K562 (cell line): ENCODE measurements around the gene KHSRP. TPM values are rescaled to one million over a fixed set of nuclear protein-coding genes. Genes with fewer than 3 reads are reported as not detected.

Experiments
- ATAC-seq: fragments of 200-7000 bp; cut with Tn5 transposase; 3 replicates; pipeline ENCODE4 v1.9.1; 2020; ENCODE audit warnings: moderate library complexity
- BruUV-seq: library from RNA; stranded (reverse); fragments of 400-500 nt; replicated peaks from 2 replicates; lab custom pipeline; 2021; lab: Mats Ljungman, UMichigan
- CTCF ChIA-PET: fragments of 300-600 bp; formaldehyde crosslinking; extraction: SDS; loops from one replicate; lab custom pipeline; 2021; ENCODE audit warnings: low intra/inter-chr PET ratio; lab: Yijun Ruan, JAX
- POLR2A ChIA-PET: fragments of 300-600, 350-650 bp; sonication (Branson Sonifier 250); formaldehyde crosslinking; extraction: SDS; loops from one replicate; lab custom pipeline; 2021; ENCODE audit warnings: antibody characterized with exemption, inconsistent platforms; lab: Yijun Ruan, JAX
- DNase-seq, 4 experiments: peaks; one replicate each; pipeline versions ENCODE4 v3.0.0 to v3.0.0-alpha.2; 2011 to 2018; ENCODE audit warnings: low spot score in 3 of 4, mixed read lengths in 3 of 4; ENCODE audit errors: extremely low read depth in 1 of 4
- FAIRE-seq: peaks from 2 replicates; lab custom pipeline; 2011; peaks lifted over from hg19 to GRCh38; lab: Jason Lieb, UNC
- H2AFZ ChIP-seq: 2 replicates; pipeline ENCODE4 v1.6.0; 2011; ENCODE audit warnings: low read depth, low read length, control low read depth, inconsistent platforms
- H3K27ac ChIP-seq: fragments of 200-600 bp; 3 replicates; pipeline ENCODE4 v1.8.0; 2011; ENCODE audit warnings: low read depth, mild to moderate bottlenecking, control low read depth, inconsistent platforms, low read length, moderate library complexity, mixed read lengths; ENCODE audit errors: extremely low read depth
- H3K27me3 ChIP-seq, 2 experiments: fragments of 300-600 bp in 1 of 2; 2 replicates in 1 of 2; 3 replicates in 1 of 2; pipeline versions ENCODE4 v1.6.0 to v1.8.0; 2011; ENCODE audit warnings: inconsistent platforms in 2 of 2, low read length in 2 of 2, mild to moderate bottlenecking in 1 of 2, mixed read lengths in 1 of 2, moderate library complexity in 1 of 2; ENCODE audit not compliant: control insufficient read depth in 2 of 2, insufficient read depth in 2 of 2
- H3K36me3 ChIP-seq: fragments of 300-600 bp; 3 replicates; pipeline ENCODE4 v1.8.0; 2011; ENCODE audit warnings: mild to moderate bottlenecking, low read length, inconsistent platforms; ENCODE audit not compliant: control insufficient read depth, insufficient read depth
- H3K4me1 ChIP-seq, 2 experiments: fragments of 200-600 bp in 1 of 2; replicated peaks in 1 of 2; 2 replicates in 1 of 2; 3 replicates in 1 of 2; pipeline versions ENCODE4 v1.5.1 to v1.8.0; 2011; ENCODE audit warnings: inconsistent platforms in 2 of 2, low read length in 2 of 2, mild to moderate bottlenecking in 1 of 2, mixed read lengths in 1 of 2, moderate library complexity in 1 of 2; ENCODE audit not compliant: control insufficient read depth in 2 of 2, insufficient read depth in 2 of 2
- H3K4me2 ChIP-seq: 2 replicates; pipeline ENCODE4 v1.6.1; 2011; ENCODE audit warnings: low read length, control low read depth, inconsistent platforms, mixed read lengths; ENCODE audit not compliant: insufficient read depth
- H3K4me3 ChIP-seq: fragments of 200-600 bp; sonication (generic), shearing (Covaris generic); 2 replicates; pipeline ENCODE4 v1.5.1; 2016; ENCODE audit warnings: control low read depth, inconsistent platforms
- H3K79me2 ChIP-seq: fragments of 200-600 bp; 3 replicates; pipeline ENCODE4 v1.8.0; 2011; ENCODE audit warnings: low read length, inconsistent platforms; ENCODE audit not compliant: control insufficient read depth, insufficient read depth
- H3K9ac ChIP-seq, 2 experiments: 2 replicates each; pipeline versions ENCODE4 v1.6.0 to v1.6.1; 2011; ENCODE audit warnings: low read depth in 2 of 2, low read length in 2 of 2, control low read depth in 1 of 2, inconsistent platforms in 1 of 2, mild to moderate bottlenecking in 1 of 2, mixed read lengths in 1 of 2; ENCODE audit not compliant: insufficient read depth in 1 of 2
- H3K9me1 ChIP-seq: one replicate; pipeline ENCODE4 v1.6.0; 2011; ENCODE audit warnings: inconsistent platforms, mild to moderate bottlenecking, low read length, moderate library complexity; ENCODE audit not compliant: control insufficient read depth, insufficient read depth
- H3K9me3 ChIP-seq: replicated peaks from 2 replicates; pipeline ENCODE4 v1.5.1; 2011; ENCODE audit warnings: low read depth, low read length, inconsistent platforms; ENCODE audit not compliant: control insufficient read depth, insufficient read depth
- H4K20me1 ChIP-seq: replicated peaks from 2 replicates; pipeline ENCODE4 v1.6.1; 2011; ENCODE audit warnings: low read length, inconsistent platforms, mixed read lengths; ENCODE audit not compliant: control insufficient read depth, insufficient read depth
- BRD9 ChIP-seq: fragments of 450-650 bp; IDR thresholded peaks from 2 replicates; pipeline ENCODE4 v1.6.1; 2018; ENCODE audit warnings: low read depth; ENCODE audit not compliant: partially characterized antibody
- COPS2 ChIP-seq: fragments of 450-650 bp; conservative IDR thresholded peaks from 2 replicates; pipeline ENCODE4 v1.6.1; 2016; ENCODE audit warnings: mild to moderate bottlenecking, moderate library complexity
- FOXO4 ChIP-seq: fragments of 450-650 bp; formaldehyde crosslinking; IDR thresholded peaks from 2 replicates; pipeline ENCODE4 v1.4.0; 2020; ENCODE audit warnings: mild to moderate bottlenecking, moderate library complexity
- HDAC2 ChIP-seq: fragments of 450-650 bp; IDR thresholded peaks from 2 replicates; pipeline ENCODE4 v1.6.1; 2016; ENCODE audit warnings: mild to moderate bottlenecking
- HMG20A ChIP-seq: fragments of 450-650 bp; formaldehyde crosslinking; conservative IDR thresholded peaks from 2 replicates; pipeline ENCODE4 v1.4.0; 2020; ENCODE audit warnings: mild to moderate bottlenecking, mixed read lengths
- ID3 ChIP-seq, 2 experiments: fragments of 250-450 bp in 1 of 2; fragments of 450-650 bp in 1 of 2; sonication (Bioruptor Pico) in 1 of 2; IDR thresholded peaks; 2 replicates each; pipeline versions ENCODE4 v1.6.1 to v1.8.0; 2016 to 2021; ENCODE audit warnings: mild to moderate bottlenecking in 2 of 2, moderate library complexity in 2 of 2, missing compliant biosample characterization in 1 of 2, missing genetic modification characterization in 1 of 2
- KDM4B ChIP-seq, 2 experiments: fragments of 450-650 bp in 1 of 2; sonication (generic) in 1 of 2; IDR thresholded peaks; 2 replicates each; pipeline ENCODE4 v1.6.1; 2016 to 2017; ENCODE audit warnings: borderline replicate concordance in 2 of 2, antibody characterized with exemption in 1 of 2, low read depth in 1 of 2, mild to moderate bottlenecking in 1 of 2
- PCBP2 ChIP-seq: fragments of 200-400 bp; formaldehyde crosslinking; IDR thresholded peaks from 2 replicates; pipeline ENCODE4 v1.6.1; 2018; ENCODE audit warnings: low read length, low read depth, mild to moderate bottlenecking, moderate library complexity; ENCODE audit not compliant: poor library complexity, severe bottlenecking
- PTRF ChIP-seq: fragments of 450-650 bp; IDR thresholded peaks from 2 replicates; pipeline ENCODE4 v1.6.1; 2016; ENCODE audit warnings: mild to moderate bottlenecking, missing genetic modification characterization, missing compliant biosample characterization
- RBM22 ChIP-seq: fragments of 200-400 bp; formaldehyde crosslinking; IDR thresholded peaks from 2 replicates; pipeline ENCODE4 v1.6.1; 2018; ENCODE audit warnings: low read length, low read depth; ENCODE audit not compliant: poor library complexity, severe bottlenecking
- SAP30 ChIP-seq: fragments of 200-600 bp; sonication (generic); IDR thresholded peaks from 2 replicates; pipeline ENCODE4 v1.6.1; 2012; ENCODE audit warnings: borderline replicate concordance, low read depth, mild to moderate bottlenecking, moderate library complexity, low read length, control low read depth, inconsistent platforms; ENCODE audit not compliant: insufficient read depth, poor library complexity, severe bottlenecking
- SMARCC2 ChIP-seq: fragments of 450-650 bp; IDR thresholded peaks from 2 replicates; pipeline ENCODE4 v1.6.1; 2017; ENCODE audit warnings: antibody characterized with exemption, moderate library complexity, mild to moderate bottlenecking, low read depth
- TCFL5 ChIP-seq: fragments of 250-450 bp; sonication (Bioruptor Pico); conservative IDR thresholded peaks from 2 replicates; pipeline ENCODE4 v1.6.1; 2021; ENCODE audit warnings: mild to moderate bottlenecking, moderate library complexity, matching md5 sums
- YBX1 ChIP-seq: fragments of 450-650 bp; IDR thresholded peaks from 2 replicates; pipeline ENCODE4 v1.7.1; 2016; ENCODE audit warnings: mild to moderate bottlenecking
- ZC3H11A ChIP-seq: IDR thresholded peaks from 2 replicates; pipeline ENCODE4 v1.6.1; 2012; ENCODE audit warnings: low read depth, low read length, improper control_type of control experiment
- ZC3H8 ChIP-seq: fragments of 450-650 bp; IDR thresholded peaks from 2 replicates; pipeline ENCODE4 v1.6.1; 2017
- ZKSCAN1 ChIP-seq: fragments of 150-350 bp; IDR thresholded peaks from 2 replicates; pipeline ENCODE4 v1.6.1; 2016; ENCODE audit warnings: low read depth, low read length
- ZNF324 ChIP-seq: fragments of 250-450 bp; sonication (Bioruptor Pico); IDR thresholded peaks from 2 replicates; pipeline ENCODE4 v1.4.0; 2020; ENCODE audit warnings: mild to moderate bottlenecking
- WGBS: fragments of 100-300 bp; shearing (Covaris generic); methylation state at CpG from one replicate; pipeline ENCODE4 v1.1.6; 2016; ENCODE audit warnings: low coverage, mixed read lengths; ENCODE audit not compliant: insufficient coverage; ENCODE audit errors: missing lambda C conversion rate; 5-methylcytosine and 5-hydroxymethylcytosine counted together
- in situ Hi-C: fragments of 300-500 bp; cut with MboI; formaldehyde crosslinking; loops from 4 replicates; pipeline ENCODE4 v1.15.0; 2018; ENCODE audit warnings: inconsistent platforms, mixed read lengths
- intact Hi-C: fragments of 100-400 bp; cut with micrococcal nuclease; formaldehyde crosslinking; loops from 2 replicates; pipeline ENCODE4 v1.14.2; 2022
- polyA plus RNA-seq, 8 experiments: library from polyadenylated mRNA; depleted of rRNA in 4 of 8; stranded (reverse) in 5 of 8; unstranded in 3 of 8; fragments of >200 nt; fragmentation: Nextera tagmentation in 2 of 8; fragmentation: Illumina TruSeq in 1 of 8; extraction: Ambion mirVana in 2 of 8; extraction: Trizol in 1 of 8; gene quantifications; 2 replicates each; pipeline versions ENCODE4 v1.2.1 to v1.2.3, GENCODE V29; 2011 to 2014; ENCODE audit warnings: inconsistent platforms in 1 of 8, missing spikeins in 1 of 8
- total RNA-seq, 7 experiments: library from RNA; depleted of rRNA in 6 of 7; stranded (reverse); fragments of >200 nt in 6 of 7; fragmentation: Illumina TruSeq in 2 of 7; extraction: Trizol in 2 of 7; gene quantifications; 2 replicates each; pipeline versions ENCODE4 v1.2.1 to v1.2.3, GENCODE V29; 2011 to 2021; ENCODE audit warnings: low replicate concordance in 1 of 7

The KHSRP gene
- total and polyA plus RNA-seq, 9 of the 15 experiments (the other 6 are each of a cell fraction or from before 2014, with no cell fraction given), result 4.2 to 564 (median 139) TPM

GRCh38 chr19:6417713-6418561 lies 6.7 kb downstream of the KHSRP start:
- ChIA-PET CTCF (no interaction called here), POLR2A (interaction anchor here (0.6 kb wide), 2 partner anchors 40 to 757 kb away, joined by 4 to 5 read pairs; no protein-coding TSS in a partner anchor)
- ATAC-seq (peak; percentile 45; the same call in 2 of the 3 replicates), FAIRE-seq (no peak), DNase-seq (no peak)
- in situ Hi-C loops, result no loop called here
- Histone ChIP-seq H3K27ac (no peak overlapping the region), H3K9me3 (no peaks in the 10 kb centered on the region), H4K20me1 (peaks cover 45% of the 10 kb centered on the region), H2AFZ (no peak overlapping the region), H3K9me1 (peaks cover 5% of the 10 kb centered on the region), H3K27me3 (no peaks in the 10 kb centered on the region), H3K4me1 (peaks cover 2 to 55% of the 10 kb centered on the region in 2 experiments; a peak in 3 of 5 replicates), H3K36me3 (peaks cover 96% of the 10 kb centered on the region), H3K9ac (no peak overlapping the region), H3K79me2 (peaks cover 43% of the 10 kb centered on the region), H3K4me3 (no peak overlapping the region), H3K4me2 (no peak overlapping the region)
- BruUV-seq, result no TSS peak
- intact Hi-C loops, result no loop called here
- WGBS, result 91% methylated on average over 16 of the region's 33 CpGs
- TF ChIP-seq ZKSCAN1 (no peak), SAP30 (no peak), KDM4B (IDR thresholded peaks at IDR 0.05; ENCODE audit: borderline replicate concordance in 2 of 2, low read depth in 1 of 2) (no peak), ZNF324 (no peak), HDAC2 (no peak), RBM22 (peak; percentile 92), ZC3H11A (no peak), COPS2 (no peak), SMARCC2 (no peak), TCFL5 (CRISPR knock-in tag) (no peak), HMG20A (CRISPR knock-in tag) (no peak), PTRF (tag) (no peak), FOXO4 (CRISPR knock-in tag) (no peak), ZC3H8 (no peak), PCBP2 (no peak), BRD9 (no peak), ID3 (CRISPR knock-in tag; IDR thresholded peaks at IDR 0.05) (no peak), ID3 (tag; IDR thresholded peaks at IDR 0.05) (no peak), YBX1 (no peak)
